HFFc6 (cell line): ENCODE measurements around the gene RFX7. TPM values are rescaled to one million over a fixed set of nuclear protein-coding genes. Genes with fewer than 3 reads are reported as not detected.

Experiments
- DNase-seq: peaks from one replicate; pipeline ENCODE4 v3.0.0-alpha.2; 2018
- H3K27ac Mint-ChIP-seq: 2 replicates; pipeline ENCODE4 v1.8.0; 2020; ENCODE audit warnings: mild to moderate bottlenecking, mixed read lengths
- H3K27me3 Mint-ChIP-seq: 2 replicates; pipeline ENCODE4 v1.8.0; 2021; ENCODE audit warnings: mild to moderate bottlenecking, moderate library complexity, mixed read lengths; ENCODE audit not compliant: insufficient read depth
- H3K36me3 Mint-ChIP-seq: 2 replicates; pipeline ENCODE4 v1.8.0; 2021; ENCODE audit warnings: low read depth, mixed read lengths
- H3K4me1 Mint-ChIP-seq: 2 replicates; pipeline ENCODE4 v1.8.0; 2020; ENCODE audit warnings: low read depth, mixed read lengths
- H3K4me3 Mint-ChIP-seq: 2 replicates; pipeline ENCODE4 v1.8.0; 2020; ENCODE audit warnings: mild to moderate bottlenecking, moderate library complexity, mixed read lengths
- H3K9me3 Mint-ChIP-seq: 2 replicates; pipeline ENCODE4 v1.8.0; 2020; ENCODE audit warnings: mild to moderate bottlenecking, mixed read lengths
- total RNA-seq, 6 experiments: library from RNA; stranded (reverse); fragmentation: NEBNext Ultra II Directional; extraction: Animal tissue kit (Norgen Biotek cat#: 25700); gene quantifications; 2 replicates in 1 of 6; 3 replicates in 5 of 6; pipeline ENCODE4 v1.2.3, GENCODE V29; 2021
- TF ChIP-seq, protein P1 (sequence below): fragments of 200-600 bp; sonication (generic); IDR thresholded peaks from 2 replicates; pipeline ENCODE4 v1.5.0; 2021; ENCODE audit warnings: antibody characterized with exemption, mild to moderate bottlenecking

RFX7 gene
- total RNA-seq, 6 experiments from 2014 or later = 13.8 to 20.1 (median 16.5) TPM

DNA sequence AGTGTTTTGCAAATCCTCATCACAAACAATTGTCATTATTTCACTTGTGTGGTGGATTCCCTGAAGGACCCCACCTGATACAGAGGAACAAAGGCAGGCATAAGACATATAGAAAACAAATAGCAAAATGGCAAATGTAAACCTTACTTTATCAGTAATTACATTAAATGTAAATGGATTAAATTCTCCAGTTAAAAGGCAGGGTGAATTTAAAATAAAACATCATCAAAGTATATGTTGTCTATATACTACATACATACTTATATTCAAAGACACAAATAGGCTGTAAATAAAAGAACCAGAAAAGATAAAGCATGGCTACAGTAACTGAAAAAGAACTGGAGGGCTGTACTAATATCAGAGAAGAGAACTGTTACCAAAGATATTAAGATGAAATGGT is 117.3 kb downstream of the RFX7 start:
- Mint-ChIP-seq H3K9me3 (peaks cover 32% of the 10 kb centered on the region), H3K36me3 (peaks cover 85% of the 10 kb centered on the region), H3K27me3 (peaks cover 1% of the 10 kb centered on the region; the same call in 1 of the 2 replicates), H3K4me3 (no peak overlapping the region), H3K27ac (no peak overlapping the region), H3K4me1 (no peaks in the 10 kb centered on the region)
- no peak for DNase-seq
- TF ChIP-seq, protein P1, sequence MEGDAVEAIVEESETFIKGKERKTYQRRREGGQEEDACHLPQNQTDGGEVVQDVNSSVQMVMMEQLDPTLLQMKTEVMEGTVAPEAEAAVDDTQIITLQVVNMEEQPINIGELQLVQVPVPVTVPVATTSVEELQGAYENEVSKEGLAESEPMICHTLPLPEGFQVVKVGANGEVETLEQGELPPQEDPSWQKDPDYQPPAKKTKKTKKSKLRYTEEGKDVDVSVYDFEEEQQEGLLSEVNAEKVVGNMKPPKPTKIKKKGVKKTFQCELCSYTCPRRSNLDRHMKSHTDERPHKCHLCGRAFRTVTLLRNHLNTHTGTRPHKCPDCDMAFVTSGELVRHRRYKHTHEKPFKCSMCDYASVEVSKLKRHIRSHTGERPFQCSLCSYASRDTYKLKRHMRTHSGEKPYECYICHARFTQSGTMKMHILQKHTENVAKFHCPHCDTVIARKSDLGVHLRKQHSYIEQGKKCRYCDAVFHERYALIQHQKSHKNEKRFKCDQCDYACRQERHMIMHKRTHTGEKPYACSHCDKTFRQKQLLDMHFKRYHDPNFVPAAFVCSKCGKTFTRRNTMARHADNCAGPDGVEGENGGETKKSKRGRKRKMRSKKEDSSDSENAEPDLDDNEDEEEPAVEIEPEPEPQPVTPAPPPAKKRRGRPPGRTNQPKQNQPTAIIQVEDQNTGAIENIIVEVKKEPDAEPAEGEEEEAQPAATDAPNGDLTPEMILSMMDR = no peak

DNA sequence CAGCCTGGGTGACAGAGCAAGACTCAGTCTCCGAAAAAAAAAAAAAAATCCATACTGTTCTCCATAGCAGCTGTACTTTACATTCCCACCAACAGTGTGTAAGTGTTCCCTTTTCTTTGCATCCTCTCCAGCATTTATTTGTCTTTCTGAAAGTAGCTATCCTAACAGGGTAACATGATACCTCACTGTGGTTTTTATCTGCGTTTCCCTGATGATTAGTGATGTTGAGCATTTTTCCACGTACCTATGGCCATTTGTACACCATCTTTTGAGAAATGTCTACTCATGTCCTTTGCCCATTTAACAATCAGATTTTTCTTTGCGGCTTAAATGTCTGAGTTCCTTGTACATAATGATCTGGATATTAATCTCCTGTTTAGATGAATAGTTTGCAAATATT is 119.3 kb downstream of the RFX7 start:
- Mint-ChIP-seq H3K4me3 (no peak overlapping the region), H3K27ac (no peak overlapping the region), H3K9me3 (peaks cover 42% of the 10 kb centered on the region), H3K4me1 (no peaks in the 10 kb centered on the region), H3K27me3 (no peaks in the 10 kb centered on the region; the same call in 1 of the 2 replicates), H3K36me3 (peaks cover 89% of the 10 kb centered on the region)
- TF ChIP-seq, protein P1 = no peak
- no peak for DNase-seq

DNA sequence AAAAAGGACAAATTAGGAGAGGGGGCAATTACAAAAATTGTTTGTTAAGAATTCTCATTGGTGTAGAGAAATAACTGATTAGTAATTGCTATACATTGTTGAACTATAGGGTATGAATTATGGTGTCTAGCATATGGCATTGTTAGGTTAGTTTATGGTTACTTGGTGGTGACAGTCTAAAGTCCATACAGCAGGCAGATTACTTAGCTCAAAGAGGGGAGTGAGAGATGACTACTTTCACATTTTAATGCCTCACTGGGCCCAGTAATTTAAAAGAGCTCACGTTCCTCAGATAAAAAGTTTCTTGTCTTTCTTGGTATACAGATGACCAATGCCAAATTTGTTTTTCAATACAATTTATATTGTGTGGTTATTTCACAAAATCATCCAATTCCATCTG is 137.8 kb downstream of the RFX7 start:
- H3K4me1 Mint-ChIP-seq = no peaks in the 10 kb centered on the region

DNA sequence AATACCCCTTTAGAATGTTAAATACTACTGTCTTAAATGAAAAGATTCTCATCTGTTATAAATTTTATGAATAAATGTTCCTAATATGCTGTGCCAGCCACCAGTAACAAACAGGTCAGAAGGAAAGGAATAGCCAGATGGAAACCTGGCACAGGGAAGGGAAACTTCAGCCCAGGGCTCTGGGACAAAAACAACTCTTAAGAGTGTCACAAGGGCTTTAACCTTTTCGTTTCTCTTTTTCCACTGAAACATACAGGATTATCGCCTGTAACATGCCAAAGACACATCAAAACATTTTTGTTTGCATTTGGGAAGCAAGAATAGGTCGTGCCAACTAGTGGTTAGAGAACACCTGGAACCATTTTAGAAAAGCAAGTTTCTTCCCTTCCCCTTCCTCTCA is 141.2 kb downstream of the RFX7 start:
- peaks cover 7% of the 10 kb centered on the region; the same call in 1 of the 2 replicates for H3K4me1 Mint-ChIP-seq
- no peak for DNase-seq
- H3K27ac Mint-ChIP-seq = no peak overlapping the region
- TF ChIP-seq, protein P1 = no peak
- H3K9me3 Mint-ChIP-seq = no peaks in the 10 kb centered on the region
- no peak overlapping the region for H3K4me3 Mint-ChIP-seq
- H3K36me3 Mint-ChIP-seq = 0 out of 2 replicates have a peak, but pooled peaks cover 7% of the 10 kb centered on the region
- no peaks in the 10 kb centered on the region for H3K27me3 Mint-ChIP-seq

More for the DNA sequence above, 137.8 kb downstream of the RFX7 start:
- Mint-ChIP-seq H3K4me3 (no peak overlapping the region), H3K9me3 (peaks cover 4% of the 10 kb centered on the region; the same call in 1 of the 2 replicates), H3K27ac (no peak overlapping the region), H3K36me3 (0 out of 2 replicates have a peak, but pooled peaks cover 3% of the 10 kb centered on the region), H3K27me3 (no peaks in the 10 kb centered on the region)
- no peak for DNase-seq
- TF ChIP-seq, protein P1 = no peak

DNA sequence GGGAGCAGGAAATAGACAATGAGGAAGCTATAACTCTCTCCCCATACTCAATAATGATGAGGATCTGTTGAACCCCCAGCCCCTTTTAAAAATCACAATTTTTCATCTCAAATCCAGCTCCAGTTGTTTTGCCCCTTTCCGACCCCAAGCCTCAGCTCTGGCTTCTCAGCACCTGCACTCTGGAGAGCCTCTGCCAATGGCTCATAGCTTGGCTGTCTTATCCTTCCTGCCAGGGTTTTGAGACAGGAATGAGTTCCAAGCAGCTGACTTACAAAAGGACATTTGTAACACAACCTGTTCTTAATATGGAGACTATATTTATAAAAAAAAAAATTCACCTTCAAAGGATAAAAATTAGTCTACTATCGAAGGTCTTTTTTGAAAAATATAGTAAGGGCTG is 144.4 kb downstream of the RFX7 start:
- no peak for DNase-seq
- Mint-ChIP-seq H3K4me3 (no peak overlapping the region), H3K9me3 (no peaks in the 10 kb centered on the region), H3K4me1 (peaks cover 7% of the 10 kb centered on the region; the same call in 1 of the 2 replicates), H3K27me3 (no peaks in the 10 kb centered on the region), H3K27ac (0 out of 2 replicates have a peak overlapping the region, but pooled peaks have one; percentile 29), H3K36me3 (peaks cover 24% of the 10 kb centered on the region)
- TF ChIP-seq, protein P1 = no peak
